Activated CD8-positive, alpha-beta memory T cell treated with anti-CD3 and anti-CD28 coated beads, Interleukin-2, amount 50 U/mL, for 48 hours (primary cell): ENCODE results near the gene TMEM135.

Source experiments
- DNase-seq: peaks from one replicate; pipeline ENCODE4 v3.0.0-alpha.2; 2020

The TMEM135 gene

DNA sequence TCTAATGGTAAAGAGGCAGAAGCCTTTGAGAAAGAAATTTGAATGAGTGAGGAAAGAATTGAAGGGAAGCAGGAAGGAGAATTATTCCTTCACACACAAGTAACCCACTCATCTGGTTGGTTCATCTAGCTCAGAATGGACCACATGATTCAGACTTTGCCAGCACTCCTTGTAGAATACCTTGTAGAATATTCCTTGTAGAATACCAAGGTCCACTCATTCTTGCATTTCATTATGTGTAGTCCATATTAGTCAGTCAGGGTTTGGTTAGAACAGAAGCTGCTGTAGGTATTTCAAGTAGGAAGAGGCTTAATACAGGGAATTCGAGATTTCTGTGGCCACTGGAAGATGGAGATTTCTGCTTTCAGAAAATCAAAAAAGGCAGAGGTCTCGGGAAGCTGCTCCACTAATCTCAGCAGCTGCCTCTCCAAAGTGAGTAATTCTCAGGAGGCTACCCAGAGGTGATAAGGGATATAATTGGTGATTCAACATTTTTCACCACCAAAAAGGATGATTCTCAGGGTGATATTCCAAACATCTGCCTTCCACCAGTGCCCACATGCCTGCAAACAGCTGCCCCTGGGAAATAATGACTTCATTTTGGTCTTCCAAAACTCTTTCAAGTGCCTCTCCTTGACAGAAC lies 329.1 kb downstream of the TMEM135 start:
- no peak for DNase-seq

DNA sequence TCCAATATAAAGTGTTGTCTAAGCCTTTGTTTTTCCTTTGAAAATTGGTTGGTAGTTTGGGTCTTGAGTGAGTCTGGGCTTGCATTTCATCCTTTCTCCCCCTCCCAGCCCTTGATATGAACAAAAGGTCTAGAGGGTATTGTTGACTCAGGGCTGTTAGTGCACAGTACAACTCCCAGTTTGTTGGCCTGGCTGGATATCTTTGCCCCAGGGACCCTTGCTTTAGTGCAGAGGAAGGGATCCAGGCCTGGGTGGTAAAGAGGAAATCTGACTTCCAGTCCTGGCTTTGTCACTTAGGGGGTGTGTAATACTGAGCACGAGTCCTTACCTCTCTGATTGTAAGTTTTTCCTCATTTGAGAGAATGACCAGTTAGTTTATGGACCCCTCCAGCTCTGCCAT lies 330.4 kb downstream of the TMEM135 start:
- no peak for DNase-seq

DNA sequence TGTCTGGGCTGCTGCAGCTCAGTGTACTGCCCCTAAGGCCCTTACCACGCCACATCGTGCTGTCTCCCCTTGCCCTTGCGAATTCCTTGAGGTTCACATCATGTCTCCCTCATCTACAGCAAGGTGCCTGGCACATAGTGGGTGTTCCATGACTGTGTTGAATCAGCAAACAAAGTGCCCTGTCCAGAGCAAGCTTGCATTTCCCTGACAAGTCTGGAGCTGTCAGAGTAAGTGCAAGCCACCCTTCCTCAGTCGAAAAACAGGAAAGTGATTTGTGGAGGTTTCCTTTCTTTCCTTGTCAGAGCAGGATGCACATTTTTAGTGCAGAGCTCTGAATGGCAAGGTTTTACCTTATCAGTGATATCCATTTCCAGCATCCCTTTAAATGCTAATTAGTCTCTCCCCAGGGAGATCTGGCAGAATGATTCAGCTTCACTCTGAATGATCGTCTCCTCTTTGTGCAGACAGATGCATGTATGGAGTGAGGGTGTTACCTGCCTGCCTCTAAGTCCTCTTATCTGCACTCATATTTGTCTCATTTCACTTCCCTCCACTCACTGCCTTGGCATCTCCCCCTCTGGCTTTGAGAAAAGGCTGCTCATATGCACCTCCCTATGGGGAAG lies 331.2 kb downstream of the TMEM135 start:
- no peak for DNase-seq

DNA sequence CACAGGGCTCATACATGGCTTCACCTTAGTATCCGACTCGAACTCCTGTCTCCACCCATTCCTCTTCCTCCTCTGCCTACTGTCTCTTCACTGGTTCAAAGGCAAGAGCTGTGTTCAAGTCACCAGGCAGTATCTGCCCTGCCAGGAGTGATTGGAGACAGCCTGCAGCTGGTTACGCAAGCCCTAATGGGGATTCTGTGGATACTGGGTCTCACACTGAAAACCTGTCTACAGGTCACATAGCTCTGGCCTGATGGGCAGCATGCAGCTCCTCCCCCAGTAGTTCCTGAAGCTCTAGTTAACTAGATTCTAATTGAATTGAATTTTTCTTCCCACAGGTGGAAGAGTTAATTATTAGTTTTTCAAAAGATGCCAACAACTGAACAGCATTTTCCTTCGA lies 332.2 kb downstream of the TMEM135 start:
- DNase-seq, result no peak

DNA sequence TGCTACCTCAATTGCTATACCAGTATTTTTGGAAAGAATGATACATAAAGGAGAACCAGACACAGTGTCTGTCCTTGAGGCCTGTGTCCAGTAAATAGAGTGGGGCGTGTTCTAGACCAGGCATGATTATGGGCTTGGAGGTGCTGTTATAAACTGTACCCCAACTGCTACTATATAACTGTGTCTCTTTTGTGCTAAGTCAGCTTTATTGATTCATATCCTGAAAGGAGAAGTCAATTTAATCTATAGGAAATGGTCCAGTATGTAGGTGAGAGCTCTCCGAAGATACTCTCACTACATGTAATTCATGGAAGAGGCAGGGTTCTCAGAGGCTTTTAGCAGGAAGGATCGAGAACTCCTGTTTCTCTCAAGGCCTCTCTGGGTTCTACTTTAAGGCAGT lies 334.3 kb downstream of the TMEM135 start:
- DNase-seq, result no peak
